ENCODE data around the gene IFI27.

DNA sequence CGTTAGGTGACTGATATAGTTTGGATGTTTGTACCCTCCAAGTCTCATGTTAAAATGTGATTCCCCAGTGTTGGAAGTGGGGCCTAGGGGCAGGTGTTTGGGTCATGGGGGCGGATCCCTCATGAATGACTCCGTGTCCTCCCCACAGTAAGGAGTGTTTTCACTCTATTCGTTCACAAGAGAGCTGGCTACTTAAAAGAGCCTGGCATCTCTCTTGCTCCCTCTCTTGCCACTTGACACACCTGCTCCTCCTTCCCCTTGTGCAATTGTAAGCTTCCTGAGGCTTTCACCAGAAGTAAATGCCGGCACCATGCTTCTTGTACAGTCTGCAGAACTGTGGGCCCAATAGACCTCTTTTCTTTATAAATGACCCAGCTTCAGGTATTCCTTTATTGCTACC lies 16.3 kb downstream of the IFI27 start:
- TF ChIP-seq, protein P1, sequence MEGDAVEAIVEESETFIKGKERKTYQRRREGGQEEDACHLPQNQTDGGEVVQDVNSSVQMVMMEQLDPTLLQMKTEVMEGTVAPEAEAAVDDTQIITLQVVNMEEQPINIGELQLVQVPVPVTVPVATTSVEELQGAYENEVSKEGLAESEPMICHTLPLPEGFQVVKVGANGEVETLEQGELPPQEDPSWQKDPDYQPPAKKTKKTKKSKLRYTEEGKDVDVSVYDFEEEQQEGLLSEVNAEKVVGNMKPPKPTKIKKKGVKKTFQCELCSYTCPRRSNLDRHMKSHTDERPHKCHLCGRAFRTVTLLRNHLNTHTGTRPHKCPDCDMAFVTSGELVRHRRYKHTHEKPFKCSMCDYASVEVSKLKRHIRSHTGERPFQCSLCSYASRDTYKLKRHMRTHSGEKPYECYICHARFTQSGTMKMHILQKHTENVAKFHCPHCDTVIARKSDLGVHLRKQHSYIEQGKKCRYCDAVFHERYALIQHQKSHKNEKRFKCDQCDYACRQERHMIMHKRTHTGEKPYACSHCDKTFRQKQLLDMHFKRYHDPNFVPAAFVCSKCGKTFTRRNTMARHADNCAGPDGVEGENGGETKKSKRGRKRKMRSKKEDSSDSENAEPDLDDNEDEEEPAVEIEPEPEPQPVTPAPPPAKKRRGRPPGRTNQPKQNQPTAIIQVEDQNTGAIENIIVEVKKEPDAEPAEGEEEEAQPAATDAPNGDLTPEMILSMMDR (conservative IDR thresholded peaks at IDR 0.05; ENCODE audit: low read length), result no peak
- no peak for TF ChIP-seq EZH2phosphoT487 (IDR thresholded peaks at IDR 0.05; ENCODE audit: borderline replicate concordance, low read depth, low read length)
